GM18520 (cell line): ENCODE results near the gene NPHS2.

Experiments
- ATAC-seq: cut with Tn5 transposase; IDR thresholded peaks from one replicate; pipeline ENCODE4 v1.9.1; 2021; ENCODE audit not compliant: unreplicated experiment

Gene NPHS2

DNA sequence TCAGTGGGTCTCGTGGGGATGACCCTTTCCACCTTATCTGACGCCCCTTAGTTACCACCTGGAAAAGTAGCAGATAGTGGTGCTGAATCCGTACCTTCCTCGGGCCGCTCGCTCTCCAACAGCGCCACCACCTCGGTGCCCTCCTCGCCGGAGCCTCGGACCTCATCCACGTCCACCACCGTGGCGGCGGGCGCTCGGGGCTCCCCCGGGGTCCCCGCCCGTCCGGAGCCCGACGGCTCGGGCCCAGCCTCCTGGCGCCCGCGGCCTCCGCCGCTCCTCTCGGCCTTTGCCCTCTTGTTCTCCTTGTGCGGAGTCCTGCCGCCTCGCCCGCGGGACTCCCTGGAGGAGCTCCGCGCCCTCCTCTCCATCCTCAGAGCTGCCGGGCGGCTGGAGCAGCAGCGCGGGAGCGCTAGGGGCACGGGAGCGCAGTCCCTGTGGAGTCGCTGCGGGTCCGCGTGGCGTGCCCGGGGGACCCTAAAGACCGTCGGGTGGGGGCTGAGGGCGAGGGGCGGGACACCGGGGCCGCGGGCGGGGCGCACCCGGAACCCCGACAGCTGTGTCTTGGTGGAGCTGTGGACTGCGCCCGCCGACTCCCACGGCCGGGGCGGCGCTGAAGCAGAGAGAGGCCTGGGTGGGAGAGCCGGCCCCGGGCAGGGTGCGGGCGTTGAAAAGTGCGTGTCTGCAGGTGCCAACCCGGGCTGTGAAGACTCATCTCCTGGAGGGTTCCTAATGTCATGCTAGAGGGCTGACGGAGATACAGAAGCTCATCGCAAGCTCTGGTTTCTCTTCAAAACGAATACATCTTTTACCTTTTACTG is at the start of gene NPHS2:
Gene NPHS2, minus strand, starts transcription at position 452 of the 818 bp plus-strand sequence. Its CDS starts 84 bp downstream, at position 368.
- no peak for ATAC-seq

DNA sequence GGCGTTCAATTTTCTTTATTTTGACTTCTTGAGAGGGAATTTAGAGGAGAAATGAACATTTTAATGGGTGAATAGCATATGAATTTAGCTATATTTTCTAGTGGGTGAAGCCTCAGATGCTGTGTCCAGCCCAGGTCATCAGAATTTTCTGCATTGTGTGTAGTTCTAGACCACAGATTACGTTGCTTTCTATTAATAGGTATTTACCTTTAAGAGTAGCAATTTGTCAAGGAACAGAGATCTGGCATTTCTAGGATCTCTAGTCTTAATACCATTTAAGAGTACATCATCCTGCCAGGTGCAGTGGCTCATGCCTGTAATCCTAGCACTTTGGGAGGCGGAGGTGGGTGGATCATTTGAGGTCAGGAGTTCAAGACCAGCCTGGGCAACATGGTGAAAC is 36.6 kb upstream of the NPHS2 start:
- ATAC-seq: no peak

DNA sequence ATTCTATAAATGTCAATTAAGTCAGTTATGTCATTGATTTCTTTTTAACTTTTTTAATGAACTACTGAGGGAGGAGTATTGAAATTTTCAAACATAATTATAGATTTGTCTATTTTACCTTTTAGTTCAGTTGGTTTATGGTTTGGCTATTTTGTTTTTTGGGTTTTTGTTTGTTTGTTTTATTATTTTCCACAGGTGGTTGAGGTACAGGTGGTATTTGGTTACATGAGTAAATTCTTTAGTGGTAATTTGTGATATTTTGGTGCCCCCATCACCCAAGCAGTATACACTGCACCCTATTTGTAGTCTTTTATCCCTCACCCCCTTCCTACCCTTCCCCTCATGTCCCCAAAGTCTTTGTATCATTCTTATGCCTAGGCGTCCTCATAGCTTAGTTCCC is 25.3 kb upstream of the NPHS2 start:
- no peak for ATAC-seq

DNA sequence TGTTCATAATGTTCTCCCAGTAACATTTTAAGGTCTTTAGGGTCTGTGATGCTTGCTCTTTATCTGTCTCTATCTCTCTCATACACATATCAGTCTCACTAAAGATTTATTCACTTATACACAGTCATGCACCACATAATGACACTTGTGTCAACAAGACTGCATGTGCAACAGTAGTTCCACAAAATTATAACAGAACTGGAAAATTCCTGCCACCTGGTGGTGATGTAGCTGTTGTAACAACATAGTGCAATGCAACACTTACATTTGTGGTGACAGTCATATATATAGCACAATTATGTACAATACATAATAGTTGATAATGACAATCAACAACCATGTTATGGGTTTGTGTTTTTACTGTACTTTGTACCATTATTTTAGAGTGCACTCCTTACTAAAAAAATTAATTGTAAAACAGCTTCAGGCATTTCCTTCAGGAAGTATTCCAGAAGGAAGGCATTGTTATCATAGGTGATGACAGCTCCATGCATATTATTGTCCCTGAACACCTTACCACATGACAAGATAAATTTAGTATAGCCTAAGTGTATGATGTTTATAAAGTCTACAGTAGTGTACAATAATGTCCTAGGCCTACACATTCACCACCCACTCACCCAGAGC is 24.0 kb upstream of the NPHS2 start:
- ATAC-seq: no peak

DNA sequence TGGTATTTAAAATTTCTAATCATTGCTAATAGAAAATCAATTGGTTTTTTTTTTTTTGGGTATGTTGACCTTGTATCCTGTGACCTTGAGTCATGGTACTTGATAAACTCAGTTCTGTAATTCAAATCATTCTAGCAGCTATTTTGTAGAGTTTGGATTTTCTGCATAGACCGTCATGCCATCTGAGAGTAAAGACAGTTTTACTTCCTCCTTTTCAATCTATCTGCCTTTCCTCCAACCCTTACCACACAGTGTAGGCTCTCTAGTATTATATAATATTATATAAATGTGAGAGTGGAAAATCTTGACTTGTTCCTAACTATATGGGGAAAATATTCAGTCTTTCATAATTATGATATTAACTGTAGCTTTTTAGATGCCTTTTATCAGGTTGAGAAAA is 22.9 kb upstream of the NPHS2 start:
- ATAC-seq: no peak

DNA sequence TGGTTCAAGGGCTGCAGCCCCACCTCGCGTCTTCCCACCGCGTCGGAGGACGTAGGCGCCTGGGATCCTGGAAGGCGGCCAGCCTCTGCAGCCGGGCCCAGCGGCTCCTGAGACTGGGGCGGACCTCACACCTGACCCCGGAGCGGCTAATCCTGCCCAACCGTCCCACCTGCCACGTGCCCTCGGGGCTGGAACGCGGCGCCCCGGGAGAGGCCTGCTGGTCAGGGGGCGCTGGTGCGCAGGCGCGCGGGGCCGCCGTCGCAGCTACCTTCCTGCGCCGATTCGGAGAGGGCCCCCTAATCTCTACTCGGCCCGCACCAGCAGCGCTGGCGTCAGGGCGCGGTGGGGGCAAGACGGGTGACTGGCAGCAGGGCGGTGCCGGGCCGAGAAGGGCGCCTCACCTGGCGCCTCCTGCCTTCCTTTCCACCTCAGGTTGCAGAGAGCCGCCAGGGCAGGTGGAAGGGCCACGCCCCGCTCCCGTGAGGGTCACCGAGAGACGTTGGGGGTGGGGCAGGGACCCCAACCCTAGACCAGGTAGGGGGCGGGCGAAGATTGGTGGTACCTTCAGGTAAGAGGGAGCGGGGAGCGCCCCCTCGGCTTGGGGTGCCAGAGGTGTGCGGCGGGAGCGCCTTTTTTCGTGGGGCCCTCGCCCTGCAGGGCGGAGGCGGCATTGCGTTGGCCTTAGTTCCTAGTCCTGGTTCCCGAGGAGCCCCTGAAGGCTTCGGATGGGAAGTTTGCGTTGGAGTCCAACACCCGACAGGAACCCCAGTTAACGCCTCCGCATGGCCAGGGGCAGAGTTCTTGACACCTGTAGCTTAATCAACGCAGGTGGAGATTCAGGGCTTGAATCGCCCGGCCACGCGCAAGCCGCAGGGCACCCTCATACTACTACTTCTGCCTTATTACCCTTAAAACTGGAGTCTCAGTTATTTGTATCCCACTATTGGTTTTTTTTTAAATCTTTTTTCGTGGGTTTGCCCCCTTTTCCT is 16.1 kb upstream of the NPHS2 start, which contains the start of gene TDRD5:
Gene TDRD5, plus strand, starts transcription at position 241 of the 989 bp plus-strand sequence. CDS start 784 bp downstream, outside the sequence.
- no peak for ATAC-seq

DNA sequence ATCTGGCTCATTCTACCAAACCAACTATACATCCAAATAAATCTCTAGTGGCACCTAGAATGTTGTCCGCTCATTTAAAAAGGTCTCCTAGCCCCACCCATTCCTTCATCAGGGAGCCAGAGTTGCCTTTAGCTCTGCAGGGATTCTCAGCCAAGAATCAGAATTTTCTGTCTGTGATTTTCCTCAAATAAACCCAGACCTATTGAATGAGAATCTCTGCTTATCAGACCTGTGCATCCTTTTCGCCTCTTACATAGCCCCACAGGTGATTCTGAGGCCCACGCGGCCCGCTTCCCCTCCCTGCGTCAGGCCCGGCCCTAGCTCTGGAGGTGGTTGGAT is 15.5 kb upstream of the NPHS2 start:
- ATAC-seq: no peak

DNA sequence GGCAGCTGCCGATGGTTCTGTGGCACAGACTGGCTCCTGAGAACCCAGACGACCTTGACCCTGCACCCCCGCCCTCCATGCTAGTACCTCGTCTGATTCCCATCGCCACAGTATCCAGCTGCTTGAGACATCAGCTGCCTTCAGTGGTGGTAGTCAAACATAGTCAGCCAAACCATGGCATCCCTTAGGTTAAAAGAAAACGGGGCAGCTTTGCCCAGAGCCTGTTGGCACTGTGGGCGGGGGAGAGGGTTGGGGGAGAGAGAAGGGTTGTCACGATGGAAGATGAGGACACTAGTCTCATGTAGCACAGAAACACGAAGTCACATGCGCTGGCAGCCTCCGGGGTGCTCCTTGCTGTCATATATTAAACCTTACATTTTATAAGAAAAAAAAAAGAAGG is 14.9 kb upstream of the NPHS2 start:
- no peak for ATAC-seq

DNA sequence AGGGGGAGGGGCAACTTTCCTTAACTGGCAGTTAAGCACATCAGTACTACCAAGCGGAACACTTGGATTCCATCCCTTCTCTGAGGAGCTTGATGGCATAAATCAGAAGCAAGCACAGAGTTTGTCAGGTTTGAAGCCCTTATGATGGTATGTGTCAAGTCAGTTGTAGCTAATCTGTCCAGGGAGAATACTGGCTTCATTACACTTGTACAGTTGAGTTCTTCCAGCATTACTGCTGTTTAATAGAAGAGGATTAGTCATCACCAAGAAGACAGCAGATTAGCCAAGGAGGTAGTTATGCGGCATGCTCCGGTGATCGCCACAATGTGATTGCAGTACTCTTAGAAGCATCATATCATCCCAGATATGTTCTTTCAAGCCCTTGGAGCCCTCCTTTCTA is 13.8 kb upstream of the NPHS2 start:
- ATAC-seq: no peak

DNA sequence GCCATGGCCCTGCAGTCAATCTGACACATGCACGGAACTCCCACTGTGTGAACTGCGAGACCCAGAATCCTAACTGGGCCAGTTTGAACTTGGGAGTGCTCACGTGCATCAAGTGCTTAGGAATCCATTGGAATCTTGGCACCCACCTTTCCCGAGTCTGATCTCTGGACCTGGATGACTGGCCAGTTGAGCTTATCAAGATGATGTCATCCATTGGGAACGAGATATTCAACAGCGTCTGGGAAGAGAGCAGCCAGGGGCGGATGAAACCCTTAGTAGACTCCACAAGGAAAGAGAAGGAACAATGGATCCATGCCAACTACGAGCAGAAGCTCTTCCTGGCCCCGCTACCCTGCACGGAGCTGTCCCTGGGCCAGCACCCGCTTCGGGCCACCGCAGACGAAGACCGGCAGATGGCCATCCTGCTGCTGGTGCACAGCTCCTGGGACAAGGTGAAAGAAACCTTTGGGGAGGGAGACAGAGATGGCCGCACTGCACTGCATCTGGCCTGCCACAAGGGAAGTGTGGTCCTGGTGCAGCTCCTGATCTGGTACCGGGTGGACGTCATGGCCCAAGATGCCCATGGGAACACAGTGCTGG is 12.8 kb upstream of the NPHS2 start:
- ATAC-seq: no peak

DNA sequence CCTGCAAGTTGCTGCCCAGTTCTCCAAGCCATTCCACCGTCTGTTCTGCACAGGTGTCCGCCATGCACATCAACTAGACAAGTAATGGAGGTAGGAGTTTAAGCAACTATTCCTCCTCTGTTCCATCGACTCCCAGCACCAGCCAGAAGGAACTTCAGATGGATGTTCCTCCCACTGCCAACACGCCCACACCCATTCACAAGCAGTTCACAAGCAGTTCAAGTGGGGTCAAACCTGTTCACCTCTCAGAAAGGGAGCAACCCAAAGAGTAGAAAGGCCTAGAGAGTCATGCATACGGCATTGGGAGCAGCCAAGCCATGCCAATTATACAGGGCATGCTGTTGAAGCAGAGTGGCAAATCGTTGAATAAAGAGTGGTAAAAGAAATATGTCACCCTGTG is 11.6 kb upstream of the NPHS2 start:
- no peak for ATAC-seq

DNA sequence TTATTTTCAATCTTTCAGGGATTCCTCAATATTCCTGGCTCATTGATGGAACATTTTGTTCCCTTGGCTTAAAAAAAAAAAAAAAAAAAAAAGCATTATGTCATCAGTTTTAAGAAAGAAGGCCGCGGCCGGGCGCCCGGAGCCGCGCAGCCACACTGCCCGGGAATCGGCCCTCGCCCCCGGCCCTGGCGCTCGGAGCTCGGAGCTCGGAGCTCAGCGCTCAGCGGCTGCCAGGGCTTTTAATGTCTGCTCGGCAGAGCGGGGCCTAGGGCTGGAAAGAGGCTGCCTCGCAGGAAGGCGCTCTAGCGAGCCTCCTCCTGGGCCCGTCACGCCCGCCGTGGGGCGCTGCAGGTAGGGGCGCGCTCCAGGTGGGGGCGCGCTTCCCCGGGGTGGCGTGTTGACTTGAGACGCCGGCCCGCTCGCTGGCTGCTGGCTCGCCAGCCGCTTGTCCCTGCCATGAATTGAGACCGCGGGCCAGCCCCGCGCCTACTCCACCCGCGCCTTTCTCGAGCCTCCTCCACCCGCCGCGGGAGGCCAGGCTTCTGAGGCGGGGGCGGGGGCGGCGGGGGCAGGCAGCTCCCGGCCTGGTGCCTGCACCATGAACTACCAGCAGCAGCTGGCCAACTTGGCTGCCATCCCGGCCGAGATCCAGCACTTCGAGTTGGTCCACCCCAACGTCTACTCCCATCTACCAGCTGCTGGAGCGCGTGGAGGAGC is 10.5 kb upstream of the NPHS2 start:
- no peak for ATAC-seq

DNA sequence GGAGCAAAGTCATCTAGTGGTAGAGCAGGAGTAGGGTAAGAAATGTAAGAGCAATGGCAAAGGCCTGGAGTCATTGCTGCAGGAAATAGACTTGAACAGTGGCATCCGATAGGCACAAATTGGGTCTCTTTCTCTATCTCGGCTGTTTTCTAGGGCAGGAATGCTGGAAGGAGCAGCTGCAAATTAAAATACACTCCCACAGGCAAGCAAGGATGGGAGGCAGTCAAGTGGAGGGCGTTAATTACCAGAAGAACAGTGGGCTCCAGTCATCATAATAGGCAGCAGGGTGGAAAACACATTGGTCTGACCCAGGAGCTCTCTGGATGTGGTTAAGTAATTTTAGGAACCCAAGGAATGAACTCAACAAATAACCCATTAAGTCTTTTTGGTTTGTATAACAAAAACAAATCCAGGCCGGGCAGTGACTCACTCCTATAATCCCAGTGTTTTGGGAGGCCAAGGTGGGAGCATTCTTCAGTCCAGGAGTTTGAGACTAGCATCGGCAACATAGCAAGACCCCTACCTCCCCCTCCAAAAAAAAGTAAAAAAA is 8.1 kb upstream of the NPHS2 start:
- ATAC-seq: no peak

DNA sequence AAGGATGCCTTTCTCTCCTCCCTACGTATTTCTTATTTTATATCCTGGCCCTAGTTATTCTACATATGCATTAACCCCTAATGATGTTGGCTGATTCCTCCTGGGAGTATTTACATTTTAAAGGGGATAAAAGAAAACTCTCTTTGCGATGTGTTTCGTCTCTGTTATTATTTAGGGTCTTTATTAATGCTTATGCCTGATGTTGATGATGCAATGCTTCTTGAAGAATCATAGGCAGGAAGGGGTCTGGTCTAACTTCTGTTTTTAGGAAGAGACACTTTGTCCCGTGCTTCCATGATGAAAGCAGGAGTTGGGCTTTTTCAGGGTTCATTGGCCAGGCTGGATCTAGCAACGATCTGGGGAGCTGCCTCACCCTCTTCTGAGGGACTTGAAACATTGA is 761 bp upstream of the NPHS2 start:
- no peak for ATAC-seq

DNA sequence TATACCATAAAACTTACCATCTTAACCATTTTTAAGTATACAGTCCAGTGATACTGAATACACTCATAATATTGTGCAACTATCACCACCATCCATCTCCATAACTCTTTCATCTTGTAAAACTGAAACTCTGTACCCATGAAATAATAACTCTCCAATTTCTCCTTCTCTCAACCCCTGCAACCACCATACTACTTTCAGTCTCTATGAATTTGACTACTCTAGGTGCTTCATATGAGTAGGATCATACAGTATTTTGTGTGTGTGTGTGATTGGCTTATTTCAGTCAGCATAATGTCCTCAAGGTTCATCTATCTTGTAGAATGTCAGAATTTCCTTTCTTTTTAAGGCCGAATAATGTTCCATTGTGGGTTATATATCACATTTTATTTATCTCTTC is 17.7 kb downstream of the NPHS2 start:
- ATAC-seq: no peak

DNA sequence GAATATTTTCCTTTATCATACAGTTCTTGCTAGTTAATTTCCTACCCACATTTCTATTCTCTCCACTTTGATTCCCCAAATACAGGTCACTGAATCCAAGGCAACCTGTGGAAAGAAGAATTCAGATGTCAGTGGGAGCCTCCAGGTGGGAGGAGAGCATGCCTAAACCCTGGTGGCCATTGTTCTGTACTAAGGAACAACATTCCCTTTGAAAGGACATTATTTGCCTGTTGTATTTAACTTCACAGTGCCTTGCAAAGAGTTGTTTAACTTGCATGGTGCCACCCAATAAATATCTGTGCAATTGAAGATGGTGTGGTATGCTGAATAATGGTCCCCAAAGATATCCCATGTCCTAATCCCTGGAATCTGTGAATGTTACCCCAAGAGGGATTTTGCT is 21.3 kb downstream of the NPHS2 start:
- no peak for ATAC-seq

DNA sequence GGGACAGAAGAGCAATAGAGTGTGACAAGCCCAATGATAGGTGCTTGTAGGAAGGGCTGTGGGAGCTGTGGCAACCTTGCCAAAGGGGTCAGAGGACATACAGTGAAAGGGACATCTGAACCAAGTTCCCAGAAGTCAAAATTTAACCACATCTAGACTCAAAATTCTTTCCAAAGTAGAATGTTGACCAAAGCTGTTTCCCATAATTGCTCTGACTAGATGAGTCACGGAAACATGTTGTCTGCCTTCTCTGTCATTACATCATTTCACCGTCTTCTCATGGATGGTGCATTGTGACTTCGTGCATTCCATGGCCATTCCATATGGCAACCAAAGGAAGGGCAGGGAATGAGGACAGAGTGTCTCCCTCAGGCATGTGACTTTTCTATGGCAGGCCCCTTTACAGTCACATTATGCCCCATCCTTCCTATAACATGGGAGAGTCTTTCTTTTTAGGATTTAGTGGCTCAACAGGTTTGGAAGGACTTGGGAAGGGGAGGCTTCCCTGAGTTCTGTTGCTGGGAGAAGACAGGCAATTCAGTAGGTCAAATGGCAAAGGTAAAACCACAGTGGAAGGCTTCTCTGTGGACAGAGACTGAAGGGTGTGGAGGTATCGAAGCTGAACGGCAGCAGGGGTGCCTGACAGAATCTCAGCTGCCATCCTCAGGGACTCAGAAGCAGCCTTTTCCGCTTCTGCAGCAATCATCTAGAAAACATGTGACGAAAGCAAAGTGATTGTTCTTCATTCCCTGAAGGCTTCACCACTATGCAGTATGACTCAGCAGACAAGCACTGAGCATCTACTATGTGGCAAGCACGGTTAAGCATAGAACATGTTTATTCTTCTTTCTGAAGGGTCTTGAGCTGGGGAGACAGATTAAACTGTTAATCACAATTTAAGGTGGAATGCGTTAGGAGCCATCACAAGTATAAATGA is 24.7 kb downstream of the NPHS2 start:
- peak; percentile 63 for ATAC-seq

DNA sequence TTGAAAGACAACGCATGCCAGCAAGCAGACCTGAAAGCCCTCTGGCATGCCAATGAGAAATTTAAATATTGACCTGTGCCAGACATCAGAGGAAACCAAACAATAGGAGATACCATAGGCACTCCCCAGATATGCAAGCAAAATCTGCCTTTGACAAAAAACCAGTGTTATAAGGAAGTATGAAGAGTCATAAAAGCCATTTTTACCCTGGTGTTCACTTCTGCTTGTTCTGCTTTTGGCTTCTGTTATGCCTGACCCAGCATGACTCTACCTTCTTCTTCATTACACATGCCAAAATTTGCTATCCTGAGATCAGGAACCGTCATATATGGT is 26.4 kb downstream of the NPHS2 start:
- no peak for ATAC-seq

DNA sequence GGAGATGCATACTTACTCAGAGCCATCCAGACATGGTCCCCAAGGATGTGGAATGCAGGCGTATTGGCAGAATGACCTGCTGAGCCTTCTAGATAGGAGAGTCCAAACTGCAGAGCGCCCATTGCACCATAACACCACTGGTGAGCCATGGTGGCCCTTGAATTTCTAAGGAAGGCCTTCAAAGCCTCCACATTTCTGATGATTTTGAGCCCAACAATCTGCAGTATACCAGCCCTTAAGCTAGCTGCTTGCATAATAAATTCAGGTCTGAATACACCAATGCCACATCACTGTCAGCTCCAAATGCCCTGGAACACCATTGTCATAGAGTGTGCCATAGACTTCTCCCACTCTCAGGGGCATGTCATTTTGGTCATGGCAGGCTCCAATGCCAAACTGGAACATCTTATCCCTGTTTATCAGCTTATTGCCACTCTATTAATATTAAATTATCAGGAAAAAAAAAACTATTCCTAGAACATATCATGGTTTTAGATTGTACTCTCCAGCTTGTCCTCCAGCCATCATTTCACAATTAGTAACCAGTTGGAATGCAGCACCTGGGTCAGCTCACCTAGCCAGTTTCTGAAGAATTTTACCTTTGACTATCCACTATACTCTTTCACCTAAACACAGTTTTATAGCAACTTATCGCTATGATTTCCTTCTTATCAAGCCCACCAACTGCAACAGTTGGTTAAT is 26.9 kb downstream of the NPHS2 start:
- ATAC-seq: no peak
